Activated T-cell treated with anti-CD3 and anti-CD28 coated beads for 4 hours (primary cell): ENCODE results near the gene MT1B.
"Not testable (repeated sequence)": the region's sequence is repeated elsewhere in the genome, so short reads cannot be mapped to it uniquely, and the experiment has no call there.

Experiments used
- DNase-seq: peaks from one replicate; pipeline ENCODE4 v3.0.0-alpha.2; 2020

The MT1B gene

GRCh38 chr16:56640076-56640475, 11.6 kb upstream of the MT1B start:
- no peak for DNase-seq

GRCh38 chr16:56641166-56641565, 10.5 kb upstream of the MT1B start:
- DNase-seq, result no peak

- peak; percentile 49 for DNase-seq
Measured at GRCh38 chr16:56643080-56643778, 8.5 kb upstream of the MT1B start.

DNA sequence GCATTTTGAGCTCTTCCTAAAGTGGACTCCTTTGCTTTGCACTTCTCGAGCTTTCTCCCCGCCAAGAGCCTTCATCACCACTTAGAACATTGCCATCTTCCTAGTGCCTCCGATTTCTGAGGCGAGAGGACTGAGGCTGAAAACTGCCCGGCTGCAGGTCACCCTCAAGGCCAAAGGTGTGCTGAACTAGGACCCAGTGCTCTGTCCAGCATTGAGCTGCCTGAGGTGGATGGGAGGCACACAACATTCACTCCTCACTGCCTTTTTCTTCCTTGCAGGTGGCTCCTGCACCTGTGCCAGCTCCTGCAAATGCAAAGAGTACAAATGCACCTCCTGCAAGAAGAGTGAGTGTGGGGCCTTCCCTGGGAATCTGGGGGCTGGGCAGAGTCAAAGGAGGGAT, 7.9 kb upstream of the MT1B start:
- no peak for DNase-seq

GRCh38 chr16:56645311-56645710, 6.4 kb upstream of the MT1B start:
- no peak for DNase-seq

- no peak for DNase-seq
Measured at GRCh38 chr16:56645838-56646237, 5.8 kb upstream of the MT1B start.

GRCh38 chr16:56647641-56648431, 3.9 kb upstream of the MT1B start:
- DNase-seq, result no peak

DNA sequence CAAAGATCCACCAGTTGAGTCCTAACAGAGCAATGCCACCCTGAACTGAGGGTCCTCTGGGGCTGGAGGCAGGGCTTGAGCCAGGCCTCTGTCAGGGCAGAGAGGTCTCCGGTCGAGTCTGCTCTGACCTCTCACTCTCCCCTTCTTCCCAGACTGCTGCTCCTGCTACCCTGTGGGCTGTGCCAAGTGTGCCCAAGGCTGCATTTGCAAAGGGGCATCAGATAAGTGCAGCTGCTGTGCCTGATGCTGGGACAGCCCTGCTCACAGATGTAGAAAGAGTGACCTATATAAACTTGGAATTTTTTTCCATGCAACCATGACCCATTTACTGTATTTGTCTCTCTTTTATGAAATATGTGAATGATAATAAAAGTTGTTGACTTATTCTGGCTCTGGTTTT, 2.4 kb upstream of the MT1B start:
- DNase-seq, result no peak

- DNase-seq, result no peak
Measured at GRCh38 chr16:56649820-56650219, 1.9 kb upstream of the MT1B start.

GRCh38 chr16:56652600-56652999, 914 bp downstream of the MT1B start:
- no peak for DNase-seq

- no peak for DNase-seq
Measured at GRCh38 chr16:56653218-56653617, 1.5 kb downstream of the MT1B start.

DNA sequence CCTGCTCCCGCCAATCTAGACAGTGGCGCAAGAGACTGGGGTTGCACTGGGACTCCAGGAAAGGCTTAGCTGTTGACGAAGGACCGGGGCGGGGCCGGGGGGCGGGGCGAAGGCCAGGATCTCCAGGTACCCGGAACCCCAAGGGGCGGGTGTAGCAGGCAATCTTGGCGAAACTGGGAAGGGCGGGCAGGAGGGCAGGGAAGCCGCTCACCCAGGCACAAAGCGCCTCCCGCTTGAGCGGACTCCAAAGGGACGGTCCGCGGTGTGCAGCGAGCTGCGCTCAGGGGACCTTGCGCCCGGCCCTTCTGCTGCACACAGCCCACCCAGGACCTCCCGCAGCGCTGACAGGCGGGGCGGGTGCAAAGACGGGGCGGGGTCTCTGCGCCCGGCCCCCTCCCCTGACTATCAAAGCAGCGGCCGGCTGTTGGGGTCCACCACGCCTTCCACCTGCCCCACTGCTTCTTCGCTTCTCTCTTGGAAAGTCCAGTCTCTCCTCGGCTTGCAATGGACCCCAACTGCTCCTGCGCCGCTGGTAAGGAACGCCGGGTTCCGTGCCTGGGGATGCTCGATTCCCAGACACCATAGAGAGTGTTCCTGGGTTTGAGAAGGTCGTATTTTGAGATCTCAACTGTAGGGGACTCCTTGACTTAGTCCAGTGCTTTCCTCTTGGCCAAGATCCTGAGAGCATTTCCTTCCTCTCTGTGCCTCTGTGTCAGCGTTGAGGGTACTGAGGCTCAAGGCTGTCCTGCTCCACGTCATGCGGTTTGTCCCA, 6.1 kb downstream of the MT1B start, which contains the start of gene MT1F:
Gene MT1F (plus strand): TSS at position 405 of the 772 bp plus-strand sequence. CDS start 100 bp downstream, at position 505.
- peak; percentile 63 for DNase-seq

DNA sequence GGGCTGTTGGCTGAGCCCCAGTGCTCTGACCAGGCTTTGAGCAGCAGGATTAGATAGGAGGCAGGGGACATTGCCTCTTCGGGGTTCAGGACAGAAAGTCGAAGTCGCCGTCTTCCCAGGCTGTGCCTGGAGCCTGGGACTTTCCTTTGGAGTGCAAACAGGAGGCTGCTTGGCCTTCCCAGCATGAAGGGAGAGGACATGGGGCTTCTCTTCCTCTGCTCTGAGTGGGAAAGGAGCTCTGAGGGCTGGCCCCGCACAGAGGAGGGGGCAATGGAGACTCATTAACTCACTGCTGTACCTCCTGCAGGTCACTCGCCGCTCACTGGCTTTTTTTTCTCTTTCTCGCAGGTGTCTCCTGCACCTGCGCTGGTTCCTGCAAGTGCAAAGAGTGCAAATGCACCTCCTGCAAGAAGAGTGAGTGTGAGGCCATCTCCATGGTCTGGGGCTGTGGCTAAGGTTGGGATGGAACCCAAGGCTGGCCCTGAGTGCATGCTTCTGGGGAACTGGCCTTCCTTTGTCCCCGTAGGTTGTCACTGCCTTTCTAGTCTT, 6.7 kb downstream of the MT1B start:
- no peak for DNase-seq

- no peak for DNase-seq
Measured at GRCh38 chr16:56662357-56663354, 11.0 kb downstream of the MT1B start.

DNA sequence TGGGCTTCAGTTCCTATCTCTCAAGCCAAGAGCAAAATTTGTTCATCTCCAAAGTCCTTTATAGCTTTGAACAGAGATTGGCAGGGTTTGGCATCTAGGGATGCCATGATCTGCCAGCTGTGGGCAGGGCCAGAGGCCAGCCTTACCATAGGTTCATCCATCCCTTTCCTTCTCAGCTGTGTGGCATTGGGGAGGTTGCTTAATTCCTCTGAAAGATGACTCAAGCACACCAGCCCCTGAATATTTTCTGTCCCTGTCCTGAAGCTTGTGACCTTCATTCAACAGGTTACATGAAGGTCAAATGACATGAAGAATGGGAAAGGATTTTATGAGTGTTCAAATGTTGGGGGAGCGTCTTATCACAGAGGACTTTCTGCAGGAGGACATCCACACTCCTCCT, 12.8 kb downstream of the MT1B start:
- no peak for DNase-seq

- DNase-seq, result not testable (repeated sequence)
Measured at GRCh38 chr16:56665286-56666261, 13.9 kb downstream of the MT1B start.

- no peak for DNase-seq
Measured at GRCh38 chr16:56667581-56668571, 16.2 kb downstream of the MT1B start, which contains the start of gene MT1G. MT1G (minus strand) TSS chr16:56668065; CDS start chr16:56667993, 72 bp downstream.

DNA sequence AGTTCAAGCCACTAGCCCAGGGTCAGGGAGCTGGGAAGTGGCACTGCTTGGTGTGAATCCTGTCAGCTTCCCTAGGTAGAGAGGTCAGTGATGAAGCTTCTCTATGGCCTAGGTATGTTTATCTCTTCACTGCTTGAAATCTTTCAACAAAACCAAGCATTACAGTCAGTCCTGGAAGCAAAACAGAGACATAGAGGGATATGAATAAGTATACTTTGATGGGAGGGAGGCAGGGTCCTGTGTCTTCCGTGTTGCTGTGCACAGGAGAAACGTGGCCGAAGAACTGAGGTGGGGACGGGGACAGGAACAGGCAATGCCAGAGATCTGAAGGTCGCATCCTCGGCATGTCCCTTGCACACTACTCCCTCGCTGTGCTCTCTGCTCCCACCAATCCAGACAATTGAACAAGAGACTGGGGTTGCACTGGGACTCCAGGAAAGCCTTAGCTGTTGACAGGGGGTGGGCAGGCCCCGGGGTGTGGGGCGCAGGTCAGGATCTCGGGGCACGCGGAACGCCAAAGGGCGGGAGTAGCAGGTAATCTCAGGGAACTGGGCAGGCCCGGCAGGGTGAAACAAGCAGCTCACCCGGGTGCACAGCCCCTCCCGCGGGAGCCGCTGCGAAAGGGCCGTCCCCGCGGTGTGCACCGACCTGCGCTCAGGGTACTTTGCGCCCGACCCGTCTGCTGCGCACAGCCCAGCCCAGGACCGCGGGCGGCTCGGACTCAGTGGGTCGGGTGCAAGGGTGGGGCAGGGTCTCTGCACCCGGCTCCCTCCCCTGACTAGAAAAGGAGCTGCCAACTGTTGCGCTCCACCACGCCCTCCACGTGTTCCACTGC, 17.5 kb downstream of the MT1B start, which contains the start of gene MT1H:
Gene MT1H (plus strand): TSS at position 810 of the 835 bp plus-strand sequence. CDS start 71 bp downstream, outside the sequence.
- no peak for DNase-seq
